ENCODE data around the gene SZT2.

- TF ChIP-seq CTCF (conservative IDR thresholded peaks at IDR 0.05 in 1 of 2, IDR thresholded peaks at IDR 0.05 in 1 of 2; ENCODE audit: extremely low read depth in 1 of 2, insufficient read depth in 1 of 2, low read depth in 1 of 2, low read length in 2 of 2) (no peak), EZH2 (IDR thresholded peaks at IDR 0.05; ENCODE audit: borderline replicate concordance, low read length) (no peak)
Observed at GRCh38 chr1:43477716-43478115, 88.0 kb downstream of the SZT2 start.

All from mammary epithelial cell (primary cell).